CD4-positive, alpha-beta T cell treated with Interleukin-12 subunit alpha and Interleukin-12 subunit beta, for 1 hour (primary cell): ENCODE measurements around the gene RUFY3.

Experiments used
- DNase-seq: peaks from one replicate; pipeline ENCODE4 v3.0.0-alpha.2; 2020

RUFY3 gene

DNA sequence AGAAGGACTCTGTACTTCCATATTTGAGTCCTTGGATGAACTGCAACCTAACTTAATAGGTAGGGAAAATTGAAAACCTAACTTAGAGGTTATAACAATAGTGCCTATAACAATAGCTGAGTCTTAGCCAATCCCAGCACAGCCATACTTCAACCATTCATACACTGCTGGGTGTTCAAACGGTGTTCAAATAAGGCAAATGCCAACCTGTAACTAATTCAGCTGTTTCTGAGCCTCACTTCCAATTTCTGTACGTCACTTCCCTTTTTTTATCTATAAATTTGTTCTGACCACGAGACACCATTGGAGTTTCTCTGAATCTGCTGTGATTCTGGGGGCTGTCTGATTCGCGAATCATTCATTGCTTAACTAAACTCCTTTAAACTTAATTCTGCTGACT lies 127.5 kb downstream of the RUFY3 start:
- DNase-seq = no peak

DNA sequence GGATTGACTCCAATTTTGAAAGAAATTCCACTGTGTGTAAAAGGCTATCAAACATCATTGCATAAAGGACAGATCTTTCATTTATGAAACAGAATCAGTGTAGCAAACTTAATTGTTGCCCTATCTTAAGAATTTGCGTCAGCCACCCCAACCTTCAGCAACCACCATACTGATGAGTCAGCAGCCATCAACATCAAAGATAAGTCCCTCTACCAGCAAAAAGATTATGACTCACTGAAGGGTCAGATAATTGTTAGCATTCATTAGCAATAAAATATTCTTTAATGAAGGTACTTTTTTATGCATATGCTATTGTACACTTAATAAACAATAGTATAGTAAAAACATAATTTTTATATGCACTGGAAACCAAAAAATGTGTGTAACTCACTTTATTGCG lies 133.7 kb downstream of the RUFY3 start:
- DNase-seq = no peak
